ENCODE results near the gene DPM3.

The DPM3 gene

GRCh38 chr1:155093911-155094621 is 46.3 kb downstream of the DPM3 start:
- no peak for DNase-seq (ENCODE audit: low read depth)

DNA sequence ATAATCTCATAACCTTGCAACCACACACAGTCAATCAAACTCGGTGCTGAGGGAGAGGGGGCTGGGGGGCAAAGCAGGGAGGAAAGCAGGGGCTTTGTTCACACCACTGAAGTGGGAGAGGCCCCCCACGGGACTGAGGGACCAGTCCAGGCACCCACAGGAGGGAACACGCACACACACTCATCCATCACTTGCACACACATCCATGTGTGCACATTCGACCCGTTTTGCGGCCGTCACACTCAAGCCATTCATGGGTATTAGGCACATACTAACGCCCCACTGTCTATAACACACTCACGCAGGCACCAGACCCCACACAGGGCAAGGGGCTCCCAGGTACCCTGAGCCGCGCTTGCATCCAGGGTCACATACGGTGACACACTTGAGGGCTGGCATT is 47.7 kb downstream of the DPM3 start:
- no peak for DNase-seq (ENCODE audit: low read depth)

GRCh38 chr1:155092131-155092530 is 48.2 kb downstream of the DPM3 start:
- DNase-seq (ENCODE audit: low read depth), result no peak

GRCh38 chr1:155091071-155092051 is 49.0 kb downstream of the DPM3 start:
- peak; percentile 77 for DNase-seq (ENCODE audit: low read depth)

Data from activated T-cell treated with anti-CD3 and anti-CD28 coated beads for 24 hours (primary cell).